K562 (cell line): ENCODE measurements around the gene GNG14. TPM values are rescaled to one million over a fixed set of nuclear protein-coding genes. Genes with fewer than 3 reads are reported as not detected.

Experiments
- ATAC-seq: fragments of 200-7000 bp; cut with Tn5 transposase; 3 replicates; pipeline ENCODE4 v1.9.1; 2020; ENCODE audit warnings: moderate library complexity
- BruUV-seq: library from RNA; stranded (reverse); fragments of 400-500 nt; replicated peaks from 2 replicates; lab custom pipeline; 2021; lab: Mats Ljungman, UMichigan
- CTCF ChIA-PET: fragments of 300-600 bp; formaldehyde crosslinking; extraction: SDS; loops from one replicate; lab custom pipeline; 2021; ENCODE audit warnings: low intra/inter-chr PET ratio; lab: Yijun Ruan, JAX
- POLR2A ChIA-PET: fragments of 300-600, 350-650 bp; sonication (Branson Sonifier 250); formaldehyde crosslinking; extraction: SDS; loops from one replicate; lab custom pipeline; 2021; ENCODE audit warnings: antibody characterized with exemption, inconsistent platforms; lab: Yijun Ruan, JAX
- DNase-seq, 4 experiments: peaks; one replicate each; pipeline versions ENCODE4 v3.0.0 to v3.0.0-alpha.2; 2011 to 2018; ENCODE audit warnings: low spot score in 3 of 4, mixed read lengths in 3 of 4; ENCODE audit errors: extremely low read depth in 1 of 4
- FAIRE-seq: peaks from 2 replicates; lab custom pipeline; 2011; peaks lifted over from hg19 to GRCh38; lab: Jason Lieb, UNC
- H2AFZ ChIP-seq: 2 replicates; pipeline ENCODE4 v1.6.0; 2011; ENCODE audit warnings: low read depth, low read length, control low read depth, inconsistent platforms
- H3K27ac ChIP-seq: fragments of 200-600 bp; 3 replicates; pipeline ENCODE4 v1.8.0; 2011; ENCODE audit warnings: low read depth, mild to moderate bottlenecking, control low read depth, inconsistent platforms, low read length, moderate library complexity, mixed read lengths; ENCODE audit errors: extremely low read depth
- H3K27me3 ChIP-seq, 2 experiments: fragments of 300-600 bp in 1 of 2; 2 replicates in 1 of 2; 3 replicates in 1 of 2; pipeline versions ENCODE4 v1.6.0 to v1.8.0; 2011; ENCODE audit warnings: inconsistent platforms in 2 of 2, low read length in 2 of 2, mild to moderate bottlenecking in 1 of 2, mixed read lengths in 1 of 2, moderate library complexity in 1 of 2; ENCODE audit not compliant: control insufficient read depth in 2 of 2, insufficient read depth in 2 of 2
- H3K36me3 ChIP-seq: fragments of 300-600 bp; 3 replicates; pipeline ENCODE4 v1.8.0; 2011; ENCODE audit warnings: mild to moderate bottlenecking, low read length, inconsistent platforms; ENCODE audit not compliant: control insufficient read depth, insufficient read depth
- H3K4me1 ChIP-seq, 2 experiments: fragments of 200-600 bp in 1 of 2; replicated peaks in 1 of 2; 2 replicates in 1 of 2; 3 replicates in 1 of 2; pipeline versions ENCODE4 v1.5.1 to v1.8.0; 2011; ENCODE audit warnings: inconsistent platforms in 2 of 2, low read length in 2 of 2, mild to moderate bottlenecking in 1 of 2, mixed read lengths in 1 of 2, moderate library complexity in 1 of 2; ENCODE audit not compliant: control insufficient read depth in 2 of 2, insufficient read depth in 2 of 2
- H3K4me2 ChIP-seq: 2 replicates; pipeline ENCODE4 v1.6.1; 2011; ENCODE audit warnings: low read length, control low read depth, inconsistent platforms, mixed read lengths; ENCODE audit not compliant: insufficient read depth
- H3K4me3 ChIP-seq: fragments of 200-600 bp; sonication (generic), shearing (Covaris generic); 2 replicates; pipeline ENCODE4 v1.5.1; 2016; ENCODE audit warnings: control low read depth, inconsistent platforms
- H3K79me2 ChIP-seq: fragments of 200-600 bp; 3 replicates; pipeline ENCODE4 v1.8.0; 2011; ENCODE audit warnings: low read length, inconsistent platforms; ENCODE audit not compliant: control insufficient read depth, insufficient read depth
- H3K9ac ChIP-seq, 2 experiments: 2 replicates each; pipeline versions ENCODE4 v1.6.0 to v1.6.1; 2011; ENCODE audit warnings: low read depth in 2 of 2, low read length in 2 of 2, control low read depth in 1 of 2, inconsistent platforms in 1 of 2, mild to moderate bottlenecking in 1 of 2, mixed read lengths in 1 of 2; ENCODE audit not compliant: insufficient read depth in 1 of 2
- H3K9me1 ChIP-seq: one replicate; pipeline ENCODE4 v1.6.0; 2011; ENCODE audit warnings: inconsistent platforms, mild to moderate bottlenecking, low read length, moderate library complexity; ENCODE audit not compliant: control insufficient read depth, insufficient read depth
- H3K9me3 ChIP-seq: replicated peaks from 2 replicates; pipeline ENCODE4 v1.5.1; 2011; ENCODE audit warnings: low read depth, low read length, inconsistent platforms; ENCODE audit not compliant: control insufficient read depth, insufficient read depth
- H4K20me1 ChIP-seq: replicated peaks from 2 replicates; pipeline ENCODE4 v1.6.1; 2011; ENCODE audit warnings: low read length, inconsistent platforms, mixed read lengths; ENCODE audit not compliant: control insufficient read depth, insufficient read depth
- CEBPB ChIP-seq: fragments of 450-650 bp; IDR thresholded peaks from 2 replicates; pipeline ENCODE4 v1.6.1; 2016; ENCODE audit warnings: missing genetic modification characterization, missing compliant biosample characterization
- IRF2 ChIP-seq: sonication (generic); formaldehyde crosslinking; IDR thresholded peaks from 2 replicates; pipeline ENCODE4 v1.8.1; 2022; ENCODE audit warnings: mild to moderate bottlenecking, missing genetic modification reagents
- NFXL1 ChIP-seq: fragments of 450-650 bp; formaldehyde crosslinking; IDR thresholded peaks from 2 replicates; pipeline ENCODE4 v1.4.0; 2021; ENCODE audit warnings: mild to moderate bottlenecking
- PURB ChIP-seq: sonication (generic); formaldehyde crosslinking; IDR thresholded peaks from 2 replicates; pipeline ENCODE4 v1.9.0; 2021; ENCODE audit warnings: low read depth, mild to moderate bottlenecking, missing genetic modification reagents
- SAP30 ChIP-seq: fragments of 200-600 bp; sonication (generic); IDR thresholded peaks from 2 replicates; pipeline ENCODE4 v1.6.1; 2012; ENCODE audit warnings: borderline replicate concordance, low read depth, mild to moderate bottlenecking, moderate library complexity, low read length, control low read depth, inconsistent platforms; ENCODE audit not compliant: insufficient read depth, poor library complexity, severe bottlenecking
- ZNF184 ChIP-seq: sonication (generic); formaldehyde crosslinking; IDR thresholded peaks from 2 replicates; pipeline ENCODE4 v1.5.0; 2020; ENCODE audit warnings: missing genetic modification reagents
- ZNF316 ChIP-seq: fragments of 450-650 bp; IDR thresholded peaks from 2 replicates; pipeline ENCODE4 v1.6.1; 2016
- WGBS: fragments of 100-300 bp; shearing (Covaris generic); methylation state at CpG from one replicate; pipeline ENCODE4 v1.1.6; 2016; ENCODE audit warnings: low coverage, mixed read lengths; ENCODE audit not compliant: insufficient coverage; ENCODE audit errors: missing lambda C conversion rate; 5-methylcytosine and 5-hydroxymethylcytosine counted together
- in situ Hi-C: fragments of 300-500 bp; cut with MboI; formaldehyde crosslinking; loops from 4 replicates; pipeline ENCODE4 v1.15.0; 2018; ENCODE audit warnings: inconsistent platforms, mixed read lengths
- intact Hi-C: fragments of 100-400 bp; cut with micrococcal nuclease; formaldehyde crosslinking; loops from 2 replicates; pipeline ENCODE4 v1.14.2; 2022
- polyA plus RNA-seq, 8 experiments: library from polyadenylated mRNA; depleted of rRNA in 4 of 8; stranded (reverse) in 5 of 8; unstranded in 3 of 8; fragments of >200 nt; fragmentation: Nextera tagmentation in 2 of 8; fragmentation: Illumina TruSeq in 1 of 8; extraction: Ambion mirVana in 2 of 8; extraction: Trizol in 1 of 8; gene quantifications; 2 replicates each; pipeline versions ENCODE4 v1.2.1 to v1.2.3, GENCODE V29; 2011 to 2014; ENCODE audit warnings: inconsistent platforms in 1 of 8, missing spikeins in 1 of 8
- total RNA-seq, 7 experiments: library from RNA; depleted of rRNA in 6 of 7; stranded (reverse); fragments of >200 nt in 6 of 7; fragmentation: Illumina TruSeq in 2 of 7; extraction: Trizol in 2 of 7; gene quantifications; 2 replicates each; pipeline versions ENCODE4 v1.2.1 to v1.2.3, GENCODE V29; 2011 to 2021; ENCODE audit warnings: low replicate concordance in 1 of 7
- TF ChIP-seq, protein P1 (sequence below): fragments of 250-450 bp; sonication (Bioruptor Pico); IDR thresholded peaks from 2 replicates; pipeline ENCODE4 v1.8.0; 2022; ENCODE audit warnings: inconsistent platforms
- TF ChIP-seq, protein P2 (sequence below): sonication (generic); formaldehyde crosslinking; IDR thresholded peaks from 2 replicates; pipeline ENCODE4 v1.9.0; 2022; ENCODE audit warnings: mild to moderate bottlenecking, missing genetic modification reagents
- TF ChIP-seq, protein P3 (sequence below): fragments of 450-650 bp; IDR thresholded peaks from 2 replicates; pipeline ENCODE4 v1.6.1; 2016; ENCODE audit warnings: antibody characterized with exemption

GNG14 gene
- total and polyA plus RNA-seq, 9 of the 15 experiments (the other 6 are each of a cell fraction or from before 2014, with no cell fraction given): not detected

DNA sequence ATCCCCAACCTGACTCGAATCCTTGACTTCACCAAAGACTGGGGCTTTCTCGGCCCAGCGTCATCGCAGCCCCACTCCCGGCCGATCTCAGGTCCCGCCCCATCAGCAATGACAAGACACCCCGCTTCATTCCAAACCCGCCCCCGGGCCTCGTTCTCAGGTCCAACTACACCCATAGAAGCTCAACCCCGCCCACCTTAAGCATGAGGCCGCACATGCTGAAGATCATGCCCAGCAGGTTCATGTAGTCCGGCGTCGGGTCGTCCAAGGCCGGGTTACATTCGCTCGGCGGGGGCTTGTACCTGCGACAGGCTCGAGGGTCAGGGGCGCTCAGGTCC is 18.9 kb upstream of the GNG14 start:
- peaks cover 18 to 57% of the 10 kb centered on the region in 2 experiments; a peak in 4 of 5 replicates for H3K4me1 ChIP-seq
- peak overlapping the region; percentile 94 for H3K27ac ChIP-seq
- H3K36me3 ChIP-seq: peaks cover 37% of the 10 kb centered on the region; the same call in 2 of the 3 replicates
- peaks cover 5% of the 10 kb centered on the region; the same call in 1 of the 2 replicates for H4K20me1 ChIP-seq
- in situ Hi-C loops (no loop called here), intact Hi-C loops (no loop called here)
- H3K4me2 ChIP-seq: peak overlapping the region; percentile 88
- H3K9ac ChIP-seq: peak overlapping the region; percentile 88 to 100
- WGBS: under 1% methylated on average over 22 of the region's 24 CpGs
- peak overlapping the region; percentile 74 for H3K4me3 ChIP-seq
- H3K9me1 ChIP-seq: no peaks in the 10 kb centered on the region
- DNase-seq (peak; percentile 65 to 80 (median 77)), FAIRE-seq (no peak), ATAC-seq (peak; percentile 14)
- H3K79me2 ChIP-seq: peaks cover 34% of the 10 kb centered on the region
- H2AFZ ChIP-seq: peak overlapping the region; percentile 98
- ChIA-PET POLR2A (interaction anchor here (0.5 to 4.7 kb wide), 6 partner anchors 11 to 854 kb away, joined by 3 to 39 read pairs (median 4); partner anchors contain the start of genes DHPS and ZNF442), CTCF (no interaction called here)
- BruUV-seq: TSS peak; percentile 77
- H3K9me3 ChIP-seq: no peaks in the 10 kb centered on the region
- H3K27me3 ChIP-seq: no peaks in the 10 kb centered on the region
- TF ChIP-seq CEBPB (tag): no peak
- TF ChIP-seq, protein P1, sequence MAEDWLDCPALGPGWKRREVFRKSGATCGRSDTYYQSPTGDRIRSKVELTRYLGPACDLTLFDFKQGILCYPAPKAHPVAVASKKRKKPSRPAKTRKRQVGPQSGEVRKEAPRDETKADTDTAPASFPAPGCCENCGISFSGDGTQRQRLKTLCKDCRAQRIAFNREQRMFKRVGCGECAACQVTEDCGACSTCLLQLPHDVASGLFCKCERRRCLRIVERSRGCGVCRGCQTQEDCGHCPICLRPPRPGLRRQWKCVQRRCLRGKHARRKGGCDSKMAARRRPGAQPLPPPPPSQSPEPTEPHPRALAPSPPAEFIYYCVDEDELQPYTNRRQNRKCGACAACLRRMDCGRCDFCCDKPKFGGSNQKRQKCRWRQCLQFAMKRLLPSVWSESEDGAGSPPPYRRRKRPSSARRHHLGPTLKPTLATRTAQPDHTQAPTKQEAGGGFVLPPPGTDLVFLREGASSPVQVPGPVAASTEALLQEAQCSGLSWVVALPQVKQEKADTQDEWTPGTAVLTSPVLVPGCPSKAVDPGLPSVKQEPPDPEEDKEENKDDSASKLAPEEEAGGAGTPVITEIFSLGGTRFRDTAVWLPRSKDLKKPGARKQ (CRISPR knock-in tag): no peak
- TF ChIP-seq, protein P2, sequence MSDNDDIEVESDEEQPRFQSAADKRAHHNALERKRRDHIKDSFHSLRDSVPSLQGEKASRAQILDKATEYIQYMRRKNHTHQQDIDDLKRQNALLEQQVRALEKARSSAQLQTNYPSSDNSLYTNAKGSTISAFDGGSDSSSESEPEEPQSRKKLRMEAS (CRISPR knock-in tag): peak; percentile 58; the same call in 1 of the 2 replicates
- no peak for TF ChIP-seq NFXL1 (CRISPR knock-in tag)
- no peak for TF ChIP-seq PURB (CRISPR knock-in tag)
- TF ChIP-seq, protein P3, sequence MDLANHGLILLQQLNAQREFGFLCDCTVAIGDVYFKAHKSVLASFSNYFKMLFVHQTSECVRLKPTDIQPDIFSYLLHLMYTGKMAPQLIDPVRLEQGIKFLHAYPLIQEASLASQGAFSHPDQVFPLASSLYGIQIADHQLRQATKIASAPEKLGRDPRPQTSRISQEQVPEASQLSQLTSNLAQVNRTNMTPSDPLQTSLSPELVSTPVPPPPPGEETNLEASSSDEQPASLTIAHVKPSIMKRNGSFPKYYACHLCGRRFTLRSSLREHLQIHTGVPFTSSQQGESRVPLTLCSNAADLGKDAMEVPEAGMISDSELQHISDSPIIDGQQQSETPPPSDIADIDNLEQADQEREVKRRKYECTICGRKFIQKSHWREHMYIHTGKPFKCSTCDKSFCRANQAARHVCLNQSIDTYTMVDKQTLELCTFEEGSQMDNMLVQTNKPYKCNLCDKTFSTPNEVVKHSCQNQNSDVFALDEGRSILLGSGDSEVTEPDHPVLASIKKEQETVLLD: no peak
- no peak for TF ChIP-seq ZNF184
- peak; percentile 25 for TF ChIP-seq SAP30
- TF ChIP-seq IRF2 (CRISPR knock-in tag): no peak
- TF ChIP-seq ZNF316: 0 out of 2 replicates have a peak, but pooled peaks have one; percentile 3
